H1 (cell line): ENCODE results near the gene GDI2. TPM values are rescaled to one million over a fixed set of nuclear protein-coding genes. Genes with fewer than 3 reads are reported as not detected.

Source experiments
- ASH2L ChIP-seq: fragments of 200-600, 300-600 bp; sonication (generic); IDR thresholded peaks from one replicate; pipeline ENCODE4 v1.7.1; 2017; ENCODE audit warnings: low read length
- CEBPB ChIP-seq: IDR thresholded peaks from 2 replicates; pipeline ENCODE4 v1.6.1; 2012; ENCODE audit warnings: low read depth, low read length
- CHD2 ChIP-seq: IDR thresholded peaks from 2 replicates; pipeline ENCODE4 v1.6.1; 2012; ENCODE audit warnings: low read length, improper control_type of control experiment
- E2F6 ChIP-seq: IDR thresholded peaks from 2 replicates; pipeline ENCODE4 v1.6.1; 2012; ENCODE audit warnings: inconsistent platforms
- GTF2F1 ChIP-seq: IDR thresholded peaks from 2 replicates; pipeline ENCODE4 v1.6.1; 2012; ENCODE audit warnings: low read depth, low read length, improper control_type of control experiment, borderline replicate concordance
- HDAC2 ChIP-seq, 2 experiments: fragments of 300-600 bp in 1 of 2; sonication (generic) in 1 of 2; IDR thresholded peaks; 2 replicates each; pipeline ENCODE4 v1.6.1; 2011 to 2012; ENCODE audit warnings: low read depth in 2 of 2, low read length in 2 of 2, mild to moderate bottlenecking in 2 of 2, moderate library complexity in 2 of 2, borderline replicate concordance in 1 of 2, inconsistent platforms in 1 of 2
- MAX ChIP-seq: IDR thresholded peaks from 2 replicates; pipeline ENCODE4 v1.6.1; 2012; ENCODE audit warnings: inconsistent platforms
- PHF8 ChIP-seq: fragments of 200-600 bp; sonication (generic); conservative IDR thresholded peaks from 2 replicates; pipeline ENCODE4 v1.7.1; 2012; ENCODE audit warnings: low read depth, mild to moderate bottlenecking, inconsistent platforms, low read length, moderate library complexity
- POLR2AphosphoS5 ChIP-seq: IDR thresholded peaks from 2 replicates; pipeline ENCODE4 v1.6.1; 2011; ENCODE audit warnings: low read depth, low read length
- RBBP5 ChIP-seq: IDR thresholded peaks from 2 replicates; pipeline ENCODE4 v1.7.1; 2012; ENCODE audit warnings: low read depth, mild to moderate bottlenecking, inconsistent platforms, low read length, moderate library complexity, borderline replicate concordance
- SP2 ChIP-seq: IDR thresholded peaks from 2 replicates; pipeline ENCODE4 v1.6.1; 2012; ENCODE audit warnings: mild to moderate bottlenecking, low read length, inconsistent platforms
- TAF1 ChIP-seq: IDR thresholded peaks from 2 replicates; pipeline ENCODE4 v1.6.1; 2011; ENCODE audit warnings: mild to moderate bottlenecking, low read depth, low read length
- YY1 ChIP-seq: IDR thresholded peaks from 2 replicates; pipeline ENCODE4 v1.6.1; 2011; ENCODE audit warnings: low read depth, mild to moderate bottlenecking, low read length
- polyA plus RNA-seq, 7 experiments: library from polyadenylated mRNA; depleted of rRNA in 3 of 7; stranded (reverse) in 5 of 7; unstranded in 2 of 7; fragments of >200 nt in 5 of 7; fragments of 200-250 nt in 2 of 7; gene quantifications; 1 replicate in 5 of 7; 2 replicates in 1 of 7; 4 replicates in 1 of 7; pipeline versions ENCODE4 v1.2.1 to v1.2.3, GENCODE V29; 2011 to 2013; ENCODE audit warnings: missing spikeins in 2 of 7, mixed read lengths in 2 of 7
- total RNA-seq: library from RNA; stranded (reverse); fragmentation: NEBNext Ultra II Directional; extraction: Animal tissue kit (Norgen Biotek cat#: 25700); gene quantifications from 2 replicates; pipeline ENCODE4 v1.2.1, GENCODE V29; 2021

Gene GDI2
- total and polyA plus RNA-seq, 2 of the 8 experiments (the other 6 are each of a cell fraction or from before 2014, with no cell fraction given), result 168 to 385 TPM

DNA sequence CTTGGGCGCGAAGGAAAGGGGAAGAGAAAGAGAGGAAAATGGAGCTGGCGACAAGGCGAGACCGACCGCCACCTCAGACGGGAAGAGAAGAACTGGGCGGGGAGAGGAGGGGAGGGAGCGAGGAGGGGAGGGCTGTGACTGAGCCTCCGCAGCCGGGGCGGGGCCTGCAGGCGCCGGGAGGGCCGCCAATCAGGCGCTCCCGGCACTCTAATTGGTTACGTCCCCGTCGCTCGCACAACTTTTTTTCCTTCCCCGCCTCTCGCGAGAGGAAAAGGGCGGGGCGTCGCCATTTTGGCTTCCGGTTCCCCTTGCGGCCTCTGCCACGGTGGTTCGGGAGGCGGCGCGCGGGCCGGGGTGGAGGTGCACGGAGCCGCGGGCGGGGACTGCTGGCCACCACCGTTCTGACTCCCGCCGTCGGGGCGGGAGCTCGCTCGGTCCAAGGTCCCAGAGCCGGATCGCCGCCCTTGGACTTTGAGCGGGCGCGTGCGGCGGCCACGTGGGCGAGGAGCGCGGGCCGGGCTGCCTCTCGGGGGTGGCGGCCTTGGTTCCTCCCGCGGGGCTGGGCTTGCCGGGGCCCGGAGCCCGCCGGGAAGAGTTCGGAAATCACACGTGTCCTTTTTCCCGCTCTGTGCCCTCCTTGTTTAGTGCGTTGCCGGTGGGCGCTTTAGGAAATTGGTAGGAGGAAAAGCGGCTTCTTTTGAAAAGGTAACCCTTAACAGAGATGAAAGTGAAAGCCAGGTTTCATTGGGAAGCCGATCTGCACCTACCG, at the start of gene GDI2 (continued):
- peak; percentile 78 for TF ChIP-seq ASH2L
- 0 out of 2 replicates have a peak, but pooled peaks have one; percentile 57 for TF ChIP-seq RBBP5
- TF ChIP-seq CHD2, result peak; percentile 98
- no peak for TF ChIP-seq CEBPB
- peak; percentile 93 for TF ChIP-seq POLR2AphosphoS5
- TF ChIP-seq YY1, result peak; percentile 91
- TF ChIP-seq PHF8, result peak; percentile 90
- peak; percentile 80; the same call in 1 of the 2 replicates for TF ChIP-seq GTF2F1
- TF ChIP-seq E2F6, result peak; percentile 97
- peak; percentile 95 for TF ChIP-seq TAF1
- TF ChIP-seq SP2, result peak; percentile 41
- 0 out of 4 replicates have a peak, but pooled peaks have one; percentile 21 to 62 for TF ChIP-seq HDAC2 (IDR thresholded peaks at IDR 0.05; ENCODE audit: borderline replicate concordance in 1 of 2, low read depth in 2 of 2, low read length in 2 of 2)
- TF ChIP-seq MAX, result peak; percentile 96
